ENCODE measurements around the gene DALRD3.

The DALRD3 gene

DNA sequence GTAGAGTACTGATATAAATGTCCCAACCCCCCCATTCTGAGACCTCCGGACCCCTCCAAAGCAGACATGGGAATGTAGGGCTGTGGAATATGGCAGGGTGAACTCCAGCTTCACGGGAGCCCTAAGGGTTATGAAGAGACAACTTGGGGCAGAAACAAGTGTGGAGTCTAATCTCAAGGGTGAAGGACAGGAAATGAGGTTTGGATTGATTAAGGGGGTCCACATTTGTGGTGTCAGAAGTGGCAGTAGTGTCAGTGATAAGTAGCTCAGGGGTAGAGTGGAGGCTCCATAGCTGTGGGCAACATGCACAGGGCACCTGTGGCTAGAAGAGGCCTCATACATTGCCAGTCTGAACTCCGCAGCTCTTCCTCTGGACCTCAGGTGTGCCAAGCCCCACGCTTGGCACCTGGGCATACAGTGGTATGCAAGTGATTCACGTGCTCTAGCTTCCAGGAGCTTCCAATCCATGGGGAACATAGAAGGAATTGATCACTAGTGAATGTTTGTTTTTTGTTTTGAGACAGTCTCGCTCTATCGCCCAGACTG is 32.5 kb downstream of the DALRD3 start:
- FAIRE-seq (no peak), DNase-seq (ENCODE audit: extremely low spot score, insufficient read length, low read depth) (no peak)

GRCh38 chr3:48984663-48985062 is 33.7 kb downstream of the DALRD3 start:
- no peak for DNase-seq (ENCODE audit: extremely low spot score, insufficient read length, low read depth)
- FAIRE-seq = no peak

DNA sequence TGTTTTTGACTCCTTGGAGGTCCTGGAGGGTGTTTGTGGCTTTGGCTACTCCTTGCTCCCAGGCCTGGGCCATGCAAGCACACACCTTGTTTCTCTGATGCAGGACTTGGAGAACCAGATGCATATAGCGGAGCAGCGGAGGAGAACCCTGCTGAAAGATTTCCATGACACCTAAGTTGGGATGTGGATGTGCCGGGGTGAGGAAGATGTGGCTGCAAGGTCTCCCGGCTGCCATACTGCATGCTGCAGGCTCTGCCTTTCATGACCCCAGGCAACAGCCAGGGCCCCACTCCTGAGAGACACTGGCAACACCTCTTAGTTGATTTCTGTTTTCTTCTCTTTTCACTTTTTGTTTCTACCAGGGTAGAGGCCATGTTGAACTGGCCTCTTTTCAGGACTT is 35.3 kb downstream of the DALRD3 start:
- DNase-seq (ENCODE audit: extremely low spot score, insufficient read length, low read depth) (no peak), FAIRE-seq (no peak)

DNA sequence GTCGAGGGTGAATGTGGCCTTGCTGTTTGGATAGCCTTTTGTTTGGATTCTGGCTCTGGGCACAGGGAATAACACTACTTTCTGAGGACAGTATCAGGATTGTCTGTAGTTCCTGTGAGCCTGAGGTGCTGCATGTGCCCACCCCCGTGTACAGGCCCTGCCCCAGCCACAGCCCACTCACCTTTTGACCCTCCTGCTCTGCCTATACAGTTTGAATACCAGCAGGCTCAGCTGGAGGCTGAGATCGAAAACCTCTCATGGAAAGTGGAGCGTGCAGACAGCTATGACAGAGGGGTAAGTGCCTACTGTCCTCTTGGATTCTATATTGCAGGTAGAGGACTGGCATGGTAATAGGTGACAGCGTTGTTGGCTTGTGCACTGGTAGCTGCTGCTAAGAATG is 35.7 kb downstream of the DALRD3 start:
- no peak for FAIRE-seq
- DNase-seq (ENCODE audit: extremely low spot score, insufficient read length, low read depth) = no peak

- DNase-seq (ENCODE audit: extremely low spot score, insufficient read length, low read depth) (no peak), FAIRE-seq (no peak)
These were observed 36.4 kb downstream of the DALRD3 start for GRCh38 chr3:48982016-48982415.

DNA sequence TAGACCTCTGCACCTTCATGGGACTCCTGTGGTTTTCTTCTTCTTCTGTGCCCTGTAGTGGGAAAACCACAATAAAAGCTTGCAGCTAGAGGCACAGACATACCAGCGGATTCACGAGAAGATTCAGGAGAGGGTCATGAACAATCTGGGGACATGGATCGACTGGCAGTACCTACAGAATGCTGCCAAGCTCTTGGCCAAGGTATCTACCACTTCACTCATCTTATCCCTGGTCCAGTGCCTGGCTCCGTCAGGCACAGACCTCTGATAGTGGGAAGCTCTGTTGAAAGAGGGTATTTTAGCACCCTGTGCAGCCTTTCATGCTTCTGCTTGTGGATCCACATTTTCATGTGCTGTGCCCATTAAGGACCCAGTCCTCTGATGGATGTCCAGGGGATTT is 38.1 kb downstream of the DALRD3 start:
- DNase-seq (ENCODE audit: extremely low spot score, insufficient read length, low read depth) (no peak), FAIRE-seq (no peak)

- no peak for FAIRE-seq
These were observed 38.9 kb downstream of the DALRD3 start for GRCh38 chr3:48979451-48979850.

GRCh38 chr3:48974076-48974864 is 44.1 kb downstream of the DALRD3 start:
- no peak for DNase-seq (ENCODE audit: extremely low spot score, insufficient read length, low read depth)
- FAIRE-seq = no peak

More at GRCh38 chr3:48979451-48979850, 38.9 kb downstream of the DALRD3 start:
- DNase-seq (ENCODE audit: extremely low spot score, insufficient read length, low read depth) = no peak

- no peak for DNase-seq (ENCODE audit: extremely low spot score, insufficient read length, low read depth)
- FAIRE-seq = no peak
These were observed 47.8 kb downstream of the DALRD3 start for GRCh38 chr3:48970586-48970985.

DNA sequence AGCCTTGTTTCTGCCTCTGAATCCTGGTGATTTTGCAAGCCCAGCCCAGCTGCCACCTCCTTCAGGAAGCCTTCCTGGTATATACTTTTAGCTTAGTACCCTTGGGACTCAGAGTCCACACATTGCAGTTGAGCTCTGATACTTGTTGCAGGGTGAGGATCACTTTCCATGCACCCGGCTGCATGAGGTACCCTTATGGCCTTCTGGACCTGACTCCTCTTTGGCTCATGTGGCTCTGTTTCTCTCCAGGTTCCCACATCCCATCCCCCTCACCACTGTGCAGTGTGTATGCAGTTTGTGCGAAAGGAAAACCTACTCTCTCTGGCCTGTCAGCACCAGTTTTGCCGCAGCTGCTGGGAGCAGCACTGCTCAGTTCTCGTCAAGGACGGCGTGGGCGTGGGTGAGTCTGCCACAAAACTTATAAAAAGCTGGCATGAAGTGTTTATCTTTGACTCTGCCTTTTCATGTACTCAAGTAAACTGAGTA is 51.5 kb downstream of the DALRD3 start:
- no peak for FAIRE-seq
- no peak for DNase-seq (ENCODE audit: extremely low spot score, insufficient read length, low read depth)

GRCh38 chr3:48966367-48966766 is 52.0 kb downstream of the DALRD3 start:
- no peak for FAIRE-seq

More at GRCh38 chr3:48966367-48966766, 52.0 kb downstream of the DALRD3 start:
- DNase-seq (ENCODE audit: extremely low spot score, insufficient read length, low read depth) = no peak
